ENCODE results near the gene STT3B.
"Not testable (repeated sequence)": the region's sequence is repeated elsewhere in the genome, so short reads cannot be mapped to it uniquely, and the experiment has no call there.

The STT3B gene

GRCh38 chr3:31505371-31506048 lies 27.2 kb upstream of the STT3B start:
- no peak overlapping the region for H3K27ac ChIP-seq
- no peak for TF ChIP-seq CTCF (conservative IDR thresholded peaks at IDR 0.05)

- H3K27ac ChIP-seq: not testable (repeated sequence)
Observed at GRCh38 chr3:31506515-31506914, 26.2 kb upstream of the STT3B start.

- TF ChIP-seq CTCF (conservative IDR thresholded peaks at IDR 0.05): no peak
- no peak overlapping the region for H3K27ac ChIP-seq
Observed at GRCh38 chr3:31508452-31509146, 24.1 kb upstream of the STT3B start.

- no peak for TF ChIP-seq CTCF (conservative IDR thresholded peaks at IDR 0.05)
- H3K27ac ChIP-seq: no peak overlapping the region
Observed at GRCh38 chr3:31509147-31509728, 23.5 kb upstream of the STT3B start.

GRCh38 chr3:31514570-31514969 lies 18.2 kb upstream of the STT3B start:
- no peak overlapping the region for H3K27ac ChIP-seq
- TF ChIP-seq CTCF (conservative IDR thresholded peaks at IDR 0.05): no peak

- no peak for TF ChIP-seq CTCF (conservative IDR thresholded peaks at IDR 0.05)
- H3K27ac ChIP-seq: no peak overlapping the region
Observed at GRCh38 chr3:31515486-31516284, 17.0 kb upstream of the STT3B start.

GRCh38 chr3:31516757-31517156 lies 16.0 kb upstream of the STT3B start:
- no peak for TF ChIP-seq CTCF (conservative IDR thresholded peaks at IDR 0.05)
- no peak overlapping the region for H3K27ac ChIP-seq
